ENCODE measurements around the gene ZMIZ1.

The ZMIZ1 gene

GRCh38 chr10:79119306-79119705 is 50.5 kb downstream of the ZMIZ1 start:
- no peak for DNase-seq (ENCODE audit: low read depth in 3 of 3)

GRCh38 chr10:79123547-79123963 is 54.8 kb downstream of the ZMIZ1 start:
- DNase-seq (ENCODE audit: low read depth in 3 of 3) = no peak

GRCh38 chr10:79124066-79124465 is 55.3 kb downstream of the ZMIZ1 start:
- DNase-seq (ENCODE audit: low read depth in 3 of 3) = no peak

GRCh38 chr10:79125092-79125491 is 56.3 kb downstream of the ZMIZ1 start:
- no peak for DNase-seq (ENCODE audit: low read depth in 3 of 3)

GRCh38 chr10:79126351-79127080 is 57.8 kb downstream of the ZMIZ1 start:
- DNase-seq (ENCODE audit: low read depth in 3 of 3) = no peak

- no peak for DNase-seq (ENCODE audit: low read depth in 3 of 3)
Measured at GRCh38 chr10:79127151-79127961, 58.6 kb downstream of the ZMIZ1 start.

- no peak for DNase-seq (ENCODE audit: low read depth in 3 of 3)
Measured at GRCh38 chr10:79128241-79128922, 59.6 kb downstream of the ZMIZ1 start.

- no peak for DNase-seq (ENCODE audit: low read depth in 3 of 3)
Measured at GRCh38 chr10:79128923-79129305, 60.1 kb downstream of the ZMIZ1 start.

GRCh38 chr10:79129361-79129997 is 60.7 kb downstream of the ZMIZ1 start:
- DNase-seq (ENCODE audit: low read depth in 3 of 3) = no peak

- DNase-seq (ENCODE audit: low read depth in 3 of 3) = no peak
Measured at GRCh38 chr10:79130255-79130654, 61.5 kb downstream of the ZMIZ1 start.

- DNase-seq (ENCODE audit: low read depth in 3 of 3) = no peak
Measured at GRCh38 chr10:79130846-79131245, 62.1 kb downstream of the ZMIZ1 start.

GRCh38 chr10:79131836-79132631 is 63.3 kb downstream of the ZMIZ1 start:
- DNase-seq (ENCODE audit: low read depth in 3 of 3) = no peak

- DNase-seq (ENCODE audit: low read depth in 3 of 3) = no peak
Measured at GRCh38 chr10:79132681-79133381, 64.1 kb downstream of the ZMIZ1 start.

GRCh38 chr10:79133416-79133815 is 64.7 kb downstream of the ZMIZ1 start:
- DNase-seq (ENCODE audit: low read depth in 3 of 3) = no peak

- no peak for DNase-seq (ENCODE audit: low read depth in 3 of 3)
Measured at GRCh38 chr10:79135790-79136189, 67.0 kb downstream of the ZMIZ1 start.

GRCh38 chr10:79136236-79137005 is 67.7 kb downstream of the ZMIZ1 start:
- DNase-seq (ENCODE audit: low read depth in 3 of 3) = no peak

GRCh38 chr10:79137300-79137756 is 68.6 kb downstream of the ZMIZ1 start:
- no peak for DNase-seq (ENCODE audit: low read depth in 3 of 3)

GRCh38 chr10:79137826-79138225 is 69.1 kb downstream of the ZMIZ1 start:
- no peak for DNase-seq (ENCODE audit: low read depth in 3 of 3)

- DNase-seq (ENCODE audit: low read depth in 3 of 3) = no peak
Measured at GRCh38 chr10:79138449-79139123, 69.8 kb downstream of the ZMIZ1 start.

Measured in stimulated activated CD4-positive, alpha-beta T cell treated with anti-CD3 and anti-CD28 coated beads, TNF-alpha, amount 100 ng/mL, for 48 hours (primary cell).